GM12801 (cell line): Measurements from ENCODE around the gene SLCO1A2.

Experiments used
- CTCF ChIP-seq: IDR thresholded peaks from one replicate; pipeline ENCODE4 v1.5.1; 2011; ENCODE audit warnings: control low read depth; ENCODE audit not compliant: insufficient read length; ENCODE audit errors: extremely low read depth

SLCO1A2 gene

GRCh38 chr12:21324551-21324950 lies 10.2 kb downstream of the SLCO1A2 start:
- TF ChIP-seq CTCF: no peak

- TF ChIP-seq CTCF: no peak
These were observed 11.0 kb downstream of the SLCO1A2 start for GRCh38 chr12:21323736-21324135.

- no peak for TF ChIP-seq CTCF
These were observed 25.9 kb downstream of the SLCO1A2 start for GRCh38 chr12:21308785-21309184.

GRCh38 chr12:21305661-21306060 lies 29.1 kb downstream of the SLCO1A2 start:
- TF ChIP-seq CTCF: no peak

- no peak for TF ChIP-seq CTCF
These were observed 34.1 kb downstream of the SLCO1A2 start for GRCh38 chr12:21300632-21301031.

GRCh38 chr12:21296751-21297406 lies 37.8 kb downstream of the SLCO1A2 start:
- no peak for TF ChIP-seq CTCF

GRCh38 chr12:21296348-21296747 lies 38.4 kb downstream of the SLCO1A2 start:
- no peak for TF ChIP-seq CTCF
